PC-3 (cell line): ENCODE results near the gene MOV10.

ENCODE experiments used
- EZH2 ChIP-seq: fragments of 300-600 bp; sonication (generic); IDR thresholded peaks from one replicate; pipeline ENCODE4 v1.6.1; 2017; ENCODE audit warnings: antibody characterized with exemption, mild to moderate bottlenecking, low read length; ENCODE audit not compliant: unreplicated experiment
- TF ChIP-seq, protein P1 (sequence below): fragments of 300-600 bp; sonication (generic); conservative IDR thresholded peaks from 2 replicates; pipeline ENCODE4 v1.5.1; 2017; ENCODE audit warnings: antibody characterized with exemption, low read depth, mild to moderate bottlenecking, low read length

DNA sequence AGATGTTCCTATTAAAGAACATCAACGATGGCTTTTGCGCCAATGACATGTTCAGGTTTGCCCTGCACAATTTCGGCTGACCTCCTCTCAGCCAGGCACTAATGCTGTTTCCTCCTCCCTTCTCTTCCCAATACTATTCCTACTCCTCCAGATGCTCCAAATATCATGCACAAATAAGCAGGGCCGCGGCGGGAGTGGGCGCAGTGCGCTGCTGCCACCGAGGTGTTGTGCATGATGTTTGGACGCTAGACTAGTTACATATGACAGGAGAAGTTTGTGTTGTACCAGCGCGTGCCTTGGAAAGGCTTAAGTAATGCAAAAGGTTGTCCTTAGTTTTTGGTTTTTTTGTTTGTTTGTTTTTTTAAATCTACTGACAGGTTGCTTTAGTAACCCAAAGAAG, 73.9 kb downstream of the MOV10 start:
- TF ChIP-seq, protein P1, sequence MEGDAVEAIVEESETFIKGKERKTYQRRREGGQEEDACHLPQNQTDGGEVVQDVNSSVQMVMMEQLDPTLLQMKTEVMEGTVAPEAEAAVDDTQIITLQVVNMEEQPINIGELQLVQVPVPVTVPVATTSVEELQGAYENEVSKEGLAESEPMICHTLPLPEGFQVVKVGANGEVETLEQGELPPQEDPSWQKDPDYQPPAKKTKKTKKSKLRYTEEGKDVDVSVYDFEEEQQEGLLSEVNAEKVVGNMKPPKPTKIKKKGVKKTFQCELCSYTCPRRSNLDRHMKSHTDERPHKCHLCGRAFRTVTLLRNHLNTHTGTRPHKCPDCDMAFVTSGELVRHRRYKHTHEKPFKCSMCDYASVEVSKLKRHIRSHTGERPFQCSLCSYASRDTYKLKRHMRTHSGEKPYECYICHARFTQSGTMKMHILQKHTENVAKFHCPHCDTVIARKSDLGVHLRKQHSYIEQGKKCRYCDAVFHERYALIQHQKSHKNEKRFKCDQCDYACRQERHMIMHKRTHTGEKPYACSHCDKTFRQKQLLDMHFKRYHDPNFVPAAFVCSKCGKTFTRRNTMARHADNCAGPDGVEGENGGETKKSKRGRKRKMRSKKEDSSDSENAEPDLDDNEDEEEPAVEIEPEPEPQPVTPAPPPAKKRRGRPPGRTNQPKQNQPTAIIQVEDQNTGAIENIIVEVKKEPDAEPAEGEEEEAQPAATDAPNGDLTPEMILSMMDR = no peak
- no peak for TF ChIP-seq EZH2
